ENCODE data around the gene RPS19.

The RPS19 gene

DNA sequence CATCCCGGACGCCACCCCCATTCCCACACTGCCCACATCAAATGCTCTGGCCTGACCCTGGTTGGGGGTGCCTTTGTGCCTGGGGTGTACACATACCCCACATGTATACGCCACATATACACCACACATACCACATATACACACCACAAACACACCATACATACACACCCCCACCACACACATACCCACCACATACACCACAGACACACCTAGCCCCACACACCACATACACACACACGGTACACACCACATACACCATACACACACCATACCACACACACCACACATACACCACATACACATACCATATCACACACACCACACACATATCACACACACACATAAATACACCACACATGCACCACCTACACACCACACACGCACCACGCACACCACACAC lies 58.0 kb downstream of the RPS19 start:
- H3K36me3 ChIP-seq (ENCODE audit: insufficient read depth, low read length) = no peaks in the 10 kb centered on the region
- no peak overlapping the region for H2AFZ ChIP-seq (ENCODE audit: low read length, unreplicated experiment)
- no peaks in the 10 kb centered on the region for H3K4me1 ChIP-seq (ENCODE audit: control insufficient read depth, insufficient read depth, low read length, unreplicated experiment)
- H3K4me3 ChIP-seq (ENCODE audit: low read depth, low read length) = no peak overlapping the region
- peaks cover 64% of the 10 kb centered on the region for H3K27me3 ChIP-seq (ENCODE audit: insufficient read depth, low read length)
- no peaks in the 10 kb centered on the region for H3K79me2 ChIP-seq (ENCODE audit: control insufficient read depth, insufficient read depth, low read length, unreplicated experiment)
- no peak overlapping the region for H3K27ac ChIP-seq (ENCODE audit: low read depth, low read length)

DNA sequence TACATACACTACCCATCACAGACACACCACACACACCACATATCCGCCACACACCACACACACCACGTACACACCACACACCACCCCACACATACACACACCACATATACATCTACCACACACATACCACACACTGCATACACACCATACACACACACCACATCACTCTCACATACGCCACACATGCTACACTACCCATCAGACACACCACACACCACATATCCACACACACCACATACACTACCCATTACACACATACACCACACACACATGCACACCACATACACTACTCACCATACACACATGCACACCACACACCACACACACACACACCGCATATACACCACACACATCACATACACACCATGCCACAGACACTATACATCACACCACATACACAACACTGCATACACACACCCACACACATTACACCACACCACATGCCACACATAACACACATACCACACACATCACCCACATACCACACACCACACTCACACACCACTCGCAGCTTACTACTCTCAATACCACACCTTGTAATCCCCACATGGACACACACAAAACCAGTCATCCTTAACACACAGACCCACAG lies 58.7 kb downstream of the RPS19 start:
- Histone ChIP-seq H3K36me3 (ENCODE audit: insufficient read depth, low read length) (no peaks in the 10 kb centered on the region), H2AFZ (ENCODE audit: low read length, unreplicated experiment) (no peak overlapping the region), H3K27me3 (ENCODE audit: insufficient read depth, low read length) (peaks cover 61% of the 10 kb centered on the region)

DNA sequence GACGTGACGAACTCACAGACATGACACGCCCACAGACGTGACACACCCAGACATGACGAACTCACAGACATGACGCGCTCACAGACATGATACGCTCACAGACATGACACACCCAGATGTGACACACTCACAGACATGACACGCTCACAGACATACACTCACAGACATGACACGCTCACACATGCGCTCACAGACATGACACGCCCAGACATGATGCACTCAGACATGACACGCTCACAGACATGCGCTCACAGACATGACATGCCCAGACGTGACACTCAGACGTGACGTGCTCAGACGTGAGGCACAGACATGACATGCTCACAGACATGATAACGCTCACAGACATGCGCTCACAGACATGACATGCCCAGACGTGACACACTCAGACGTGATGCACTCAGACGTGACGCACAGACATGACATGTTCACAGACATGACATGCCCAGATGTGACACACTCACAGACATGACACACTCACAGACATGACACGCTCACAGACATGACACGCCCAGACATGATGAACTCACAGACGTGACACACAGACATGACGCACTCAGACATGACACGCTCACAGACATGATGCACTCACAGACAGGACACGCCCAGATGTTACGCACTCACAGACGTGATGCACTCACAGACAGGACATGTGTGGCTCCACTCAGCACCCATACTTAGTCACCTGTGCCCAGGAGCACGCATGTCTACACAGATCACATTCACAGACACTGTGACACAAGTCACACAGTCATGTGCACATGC lies 60.1 kb downstream of the RPS19 start:
- Histone ChIP-seq H3K27ac (ENCODE audit: low read depth, low read length) (no peak overlapping the region), H3K79me2 (ENCODE audit: control insufficient read depth, insufficient read depth, low read length, unreplicated experiment) (no peaks in the 10 kb centered on the region), H3K36me3 (ENCODE audit: insufficient read depth, low read length) (no peaks in the 10 kb centered on the region), H3K4me3 (ENCODE audit: low read depth, low read length) (no peak overlapping the region), H3K27me3 (ENCODE audit: insufficient read depth, low read length) (peaks cover 56% of the 10 kb centered on the region), H2AFZ (ENCODE audit: low read length, unreplicated experiment) (no peak overlapping the region), H3K4me1 (ENCODE audit: control insufficient read depth, insufficient read depth, low read length, unreplicated experiment) (no peaks in the 10 kb centered on the region)

More for the DNA sequence above, 58.7 kb downstream of the RPS19 start:
- H3K79me2 ChIP-seq (ENCODE audit: control insufficient read depth, insufficient read depth, low read length, unreplicated experiment) = no peaks in the 10 kb centered on the region
- H3K4me3 ChIP-seq (ENCODE audit: low read depth, low read length) = no peak overlapping the region
- no peak overlapping the region for H3K27ac ChIP-seq (ENCODE audit: low read depth, low read length)
- no peaks in the 10 kb centered on the region for H3K4me1 ChIP-seq (ENCODE audit: control insufficient read depth, insufficient read depth, low read length, unreplicated experiment)

DNA sequence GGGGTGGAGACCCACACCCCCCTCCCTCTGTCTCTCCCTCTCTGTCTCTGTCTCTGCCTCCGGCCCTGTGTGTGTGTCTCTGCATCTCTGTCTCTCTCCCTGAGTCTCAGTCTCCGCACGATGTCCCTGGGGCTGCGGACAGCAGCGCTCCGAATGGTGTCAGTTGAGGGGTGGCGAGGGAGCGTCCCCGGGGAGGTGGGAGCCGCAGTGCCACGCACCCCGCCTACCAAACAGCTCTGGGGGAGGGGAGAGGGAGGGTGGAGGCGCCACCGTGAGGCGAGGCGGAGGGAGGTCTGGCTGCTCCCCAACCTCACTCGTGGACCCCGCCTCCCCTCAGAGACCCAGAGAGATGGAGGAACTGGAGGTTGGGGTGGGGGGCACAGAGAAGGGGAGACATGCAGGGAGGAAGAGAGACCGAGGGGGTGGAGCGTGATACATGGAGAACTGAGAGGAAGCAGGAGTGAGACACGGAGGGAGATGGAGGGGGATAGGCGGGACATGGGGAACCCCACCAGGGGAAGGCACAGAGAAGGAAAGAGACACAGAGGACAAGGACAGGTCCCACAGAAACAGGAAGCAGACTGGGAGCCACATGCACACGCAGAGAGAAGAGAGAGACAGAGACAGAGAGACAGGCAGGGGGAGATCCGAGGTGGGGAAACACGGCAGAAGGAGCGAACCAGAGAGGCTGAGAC lies 61.0 kb downstream of the RPS19 start:
- Histone ChIP-seq H3K4me3 (ENCODE audit: low read depth, low read length) (no peak overlapping the region), H3K4me1 (ENCODE audit: control insufficient read depth, insufficient read depth, low read length, unreplicated experiment) (no peaks in the 10 kb centered on the region), H3K27ac (ENCODE audit: low read depth, low read length) (no peak overlapping the region), H3K79me2 (ENCODE audit: control insufficient read depth, insufficient read depth, low read length, unreplicated experiment) (no peaks in the 10 kb centered on the region), H3K36me3 (ENCODE audit: insufficient read depth, low read length) (no peaks in the 10 kb centered on the region), H3K27me3 (ENCODE audit: insufficient read depth, low read length) (peaks cover 49% of the 10 kb centered on the region), H2AFZ (ENCODE audit: low read length, unreplicated experiment) (no peak overlapping the region)

DNA sequence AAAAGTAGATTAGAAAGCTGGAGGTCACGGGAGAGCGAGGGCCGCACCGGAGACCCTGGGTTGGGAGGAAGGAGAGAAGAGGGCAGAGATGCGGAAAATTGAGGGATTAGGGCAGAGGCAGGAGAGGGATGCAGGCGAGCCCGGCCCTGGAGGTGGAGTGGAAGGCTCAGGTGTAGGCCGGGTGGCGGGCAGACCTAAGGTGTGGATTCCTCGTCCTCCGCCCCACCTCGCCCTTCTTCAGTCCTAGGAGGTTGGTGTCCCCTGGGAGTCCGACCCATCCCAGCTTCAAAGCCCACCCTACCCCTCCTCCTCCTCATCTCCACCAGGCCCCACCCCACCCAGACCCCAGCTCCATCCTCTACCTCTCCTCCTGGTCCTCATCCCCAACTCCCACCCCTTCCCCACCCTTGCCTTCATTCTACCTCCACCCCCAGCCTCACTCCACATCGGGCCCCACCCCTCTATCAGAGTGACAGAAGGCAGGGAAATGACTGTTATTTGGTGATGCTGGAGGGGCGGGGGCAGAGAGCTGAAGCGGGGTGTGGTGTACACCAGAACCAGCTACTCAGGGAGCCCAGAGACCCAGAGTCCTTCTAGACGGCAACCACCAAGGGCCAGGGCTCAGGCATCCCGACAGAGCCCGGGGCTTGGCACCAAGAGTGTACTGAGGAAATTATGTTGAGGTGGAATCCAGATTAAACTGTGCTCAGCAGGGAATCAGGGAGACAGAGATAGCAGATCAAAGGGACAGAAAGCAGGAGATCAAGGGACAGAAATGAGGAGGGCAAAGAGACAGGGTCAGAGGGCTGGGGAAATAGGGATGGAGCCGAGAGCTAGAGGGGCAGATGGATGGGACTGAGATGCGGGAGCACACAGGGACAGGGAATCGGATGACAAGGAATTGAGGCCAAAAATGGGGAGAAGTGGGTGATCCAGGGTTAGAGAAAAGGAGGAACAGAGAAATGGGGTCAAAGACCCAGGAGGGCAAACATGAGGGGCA lies 61.8 kb downstream of the RPS19 start:
- H3K36me3 ChIP-seq (ENCODE audit: insufficient read depth, low read length) = no peaks in the 10 kb centered on the region
- no peaks in the 10 kb centered on the region for H3K4me1 ChIP-seq (ENCODE audit: control insufficient read depth, insufficient read depth, low read length, unreplicated experiment)
- no peak overlapping the region for H3K4me3 ChIP-seq (ENCODE audit: low read depth, low read length)
- H3K27me3 ChIP-seq (ENCODE audit: insufficient read depth, low read length) = peaks cover 48% of the 10 kb centered on the region
- no peaks in the 10 kb centered on the region for H3K79me2 ChIP-seq (ENCODE audit: control insufficient read depth, insufficient read depth, low read length, unreplicated experiment)
- H2AFZ ChIP-seq (ENCODE audit: low read length, unreplicated experiment) = no peak overlapping the region
- no peak overlapping the region for H3K27ac ChIP-seq (ENCODE audit: low read depth, low read length)
